Common myeloid progenitor, CD34-positive (primary cell): ENCODE measurements around the gene LLPH.

Experiments used
- CTCF ChIA-PET: fragments of 350-600 bp; sonication (Branson Sonifier 250); formaldehyde crosslinking; loops from one replicate; lab custom pipeline; 2021; ENCODE audit warnings: antibody characterized with exemption; lab: Charles Lee
- POLR2A ChIA-PET: fragments of 350-600 bp; sonication (Branson Sonifier 250); formaldehyde crosslinking; loops from one replicate; lab custom pipeline; 2021; ENCODE audit warnings: antibody characterized with exemption; lab: Charles Lee
- DNase-seq, 3 donors: peaks; one replicate each; pipeline versions ENCODE4 v3.0.0 to v3.0.0-alpha.2; 2013
- H3K27ac ChIP-seq, 2 experiments: 1 replicate in 1 of 2; 2 replicates in 1 of 2; pipeline ENCODE4 v1.7.0; 2013; ENCODE audit warnings: inconsistent platforms in 2 of 2, low read length in 2 of 2, mild to moderate bottlenecking in 2 of 2, low read depth in 1 of 2, moderate library complexity in 1 of 2; ENCODE audit not compliant: severe bottlenecking in 2 of 2, insufficient read depth in 1 of 2, poor library complexity in 1 of 2
- H3K27me3 ChIP-seq, 5 experiments: replicated peaks in 2 of 5; 1 replicate in 3 of 5; 2 replicates in 2 of 5; pipeline versions ENCODE4 v1.6.1 to v1.7.0; 2013; ENCODE audit warnings: low read length in 4 of 5, mild to moderate bottlenecking in 2 of 5, moderate library complexity in 2 of 5, inconsistent platforms in 1 of 5; ENCODE audit not compliant: insufficient read depth in 5 of 5, control insufficient read depth in 4 of 5
- H3K36me3 ChIP-seq, 4 experiments: 1 replicate in 2 of 4; 2 replicates in 2 of 4; pipeline versions ENCODE4 v1.6.1 to v1.7.0; 2013; ENCODE audit warnings: low read length in 3 of 4, control low read depth in 1 of 4, mild to moderate bottlenecking in 1 of 4; ENCODE audit not compliant: control insufficient read depth in 4 of 4, insufficient read depth in 4 of 4
- H3K4me1 ChIP-seq, 4 experiments: 1 replicate in 3 of 4; 2 replicates in 1 of 4; pipeline versions ENCODE4 v1.6.1 to v1.7.1; 2013; ENCODE audit warnings: low read length in 3 of 4, mild to moderate bottlenecking in 3 of 4, control low read depth in 1 of 4, inconsistent platforms in 1 of 4, moderate library complexity in 1 of 4; ENCODE audit not compliant: control insufficient read depth in 4 of 4, insufficient read depth in 4 of 4; ENCODE audit errors: control extremely low read depth in 1 of 4
- H3K4me3 ChIP-seq, 7 experiments: 1 replicate in 4 of 7; 2 replicates in 3 of 7; pipeline versions ENCODE4 v1.5.1 to v1.7.0; 2013; ENCODE audit warnings: mild to moderate bottlenecking in 7 of 7, low read length in 6 of 7, moderate library complexity in 6 of 7, inconsistent platforms in 2 of 7, low read depth in 2 of 7, control low read depth in 1 of 7; ENCODE audit not compliant: insufficient read depth in 4 of 7, control insufficient read depth in 1 of 7; ENCODE audit errors: extremely low read depth in 1 of 7
- H3K9me3 ChIP-seq, 5 experiments: 1 replicate in 4 of 5; 2 replicates in 1 of 5; pipeline versions ENCODE4 v1.6.1 to v1.7.1; 2013; ENCODE audit warnings: low read length in 4 of 5, mild to moderate bottlenecking in 2 of 5, inconsistent platforms in 1 of 5, low read depth in 1 of 5, moderate library complexity in 1 of 5; ENCODE audit not compliant: control insufficient read depth in 4 of 5, insufficient read depth in 2 of 5; ENCODE audit errors: control extremely low read depth in 1 of 5
- WGBS: methylation state at CpG from one replicate; pipeline ENCODE4 v1.1.5; 2013; ENCODE audit not compliant: insufficient coverage; 5-methylcytosine and 5-hydroxymethylcytosine counted together

Gene LLPH

GRCh38 chr12:66118240-66118891, 12.2 kb downstream of the LLPH start:
- CTCF ChIA-PET, result interaction anchor here (0.8 to 1.5 kb wide), 4 partner anchors 11 to 591 kb away, joined by 3 to 4 read pairs (median 3); no protein-coding TSS in a partner anchor
- H3K27ac ChIP-seq, result no peak overlapping the region
- 95% methylated on average over 3 of the region's 9 CpGs for WGBS
- POLR2A ChIA-PET, result interaction anchor here (0.6 kb wide), 1 partner anchor 91 kb away, joined by 5 read pairs; no protein-coding TSS in a partner anchor
- H3K27me3 ChIP-seq, result no peaks in the 10 kb centered on the region
- peaks cover 6 to 20% (median 10%) of the 10 kb centered on the region in 4 experiments for H3K4me1 ChIP-seq
- H3K36me3 ChIP-seq, result peaks cover 8 to 17% (median 13%) of the 10 kb centered on the region in 4 experiments
- no peak for DNase-seq
- no peak overlapping the region for H3K4me3 ChIP-seq
- H3K9me3 ChIP-seq, result no peaks in the 10 kb centered on the region

GRCh38 chr12:66117242-66117641, 13.3 kb downstream of the LLPH start:
- CTCF ChIA-PET, result interaction anchor here (0.8 to 1.5 kb wide), 2 partner anchors 141 to 155 kb away, joined by 3 read pairs; no protein-coding TSS in a partner anchor

GRCh38 chr12:66115071-66115600, 15.4 kb downstream of the LLPH start:
- no peak overlapping the region for H3K4me3 ChIP-seq
- ChIA-PET POLR2A (no interaction called here), CTCF (no interaction called here)
- H3K27ac ChIP-seq, result no peak overlapping the region
- WGBS, result 97% methylated on average over 3 of the region's 4 CpGs
- peaks cover 6 to 16% (median 10%) of the 10 kb centered on the region in 4 experiments for H3K4me1 ChIP-seq
- no peaks in the 10 kb centered on the region for H3K9me3 ChIP-seq
- no peak for DNase-seq
- H3K27me3 ChIP-seq, result no peaks in the 10 kb centered on the region
- peaks cover 0 to 4% (median under 1%) of the 10 kb centered on the region in 4 experiments for H3K36me3 ChIP-seq

More at GRCh38 chr12:66117242-66117641, 13.3 kb downstream of the LLPH start:
- no peak overlapping the region for H3K27ac ChIP-seq
- no peak overlapping the region for H3K4me3 ChIP-seq
- no CpG with 5 or more reads among the region's 2 CpGs for WGBS
- peaks cover 5 to 12% (median 8%) of the 10 kb centered on the region in 4 experiments for H3K36me3 ChIP-seq
- DNase-seq, result no peak
- H3K27me3 ChIP-seq, result no peaks in the 10 kb centered on the region
- POLR2A ChIA-PET, result no interaction called here
- peaks cover 6 to 20% (median 10%) of the 10 kb centered on the region in 4 experiments for H3K4me1 ChIP-seq
- H3K9me3 ChIP-seq, result no peaks in the 10 kb centered on the region

GRCh38 chr12:66113471-66113870, 17.1 kb downstream of the LLPH start:
- Histone ChIP-seq H3K4me1 (no peaks in the 10 kb centered on the region), H3K9me3 (no peaks in the 10 kb centered on the region), H3K4me3 (no peak overlapping the region), H3K36me3 (peaks cover 0 to 1% (median 0%) of the 10 kb centered on the region in 4 experiments), H3K27me3 (no peaks in the 10 kb centered on the region), H3K27ac (no peak overlapping the region)
- DNase-seq, result no peak
- 92% methylated on average over 1 of the region's 1 CpG for whole genome bisulfite sequencing
- POLR2A ChIA-PET, result no interaction called here
- CTCF ChIA-PET, result no interaction called here

- no peak for DNase-seq
- Histone ChIP-seq H3K27me3 (no peaks in the 10 kb centered on the region), H3K4me1 (peaks cover 0 to 3% (median 0%) of the 10 kb centered on the region in 4 experiments), H3K27ac (no peak overlapping the region), H3K36me3 (no peaks in the 10 kb centered on the region), H3K4me3 (no peak overlapping the region), H3K9me3 (no peaks in the 10 kb centered on the region)
- CTCF ChIA-PET, result no interaction called here
- POLR2A ChIA-PET, result no interaction called here
Observed at GRCh38 chr12:66111605-66112004, 18.9 kb downstream of the LLPH start.

GRCh38 chr12:66109056-66109455, 21.5 kb downstream of the LLPH start:
- Histone ChIP-seq H3K4me1 (peaks cover 0 to 3% (median 0%) of the 10 kb centered on the region in 4 experiments), H3K9me3 (no peaks in the 10 kb centered on the region), H3K27ac (no peak overlapping the region), H3K36me3 (no peaks in the 10 kb centered on the region), H3K4me3 (no peak overlapping the region), H3K27me3 (no peaks in the 10 kb centered on the region)
- ChIA-PET POLR2A (no interaction called here), CTCF (interaction anchor here (1.2 kb wide), 1 partner anchor 73 kb away, joined by 3 read pairs; no protein-coding TSS in a partner anchor)
- 100% methylated on average over 3 of the region's 4 CpGs for WGBS
- no peak for DNase-seq

- ChIA-PET POLR2A (no interaction called here), CTCF (interaction anchor here (1.2 to 1.5 kb wide), 2 partner anchors 73 to 802 kb away, joined by 3 read pairs; no protein-coding TSS in a partner anchor)
- Histone ChIP-seq H3K36me3 (no peaks in the 10 kb centered on the region), H3K27ac (no peak overlapping the region), H3K4me3 (no peak overlapping the region), H3K9me3 (no peaks in the 10 kb centered on the region), H3K27me3 (no peaks in the 10 kb centered on the region), H3K4me1 (peaks cover 0 to 3% (median 0%) of the 10 kb centered on the region in 4 experiments)
- no peak for DNase-seq
- no CpG with 5 or more reads among the region's 1 CpG for WGBS
Observed at GRCh38 chr12:66108386-66108785, 22.2 kb downstream of the LLPH start.
